NCI-H1694 (cell line): ENCODE data around the gene NLGN1.

Source experiments
- DNase-seq: peaks from one replicate; lab custom pipeline; 2025; lab: John Stamatoyannopoulos, UW

Gene NLGN1

GRCh38 chr3:173843060-173843459 is 445.5 kb downstream of the NLGN1 start:
- no peak for DNase-seq

- no peak for DNase-seq
These were observed 449.0 kb downstream of the NLGN1 start for GRCh38 chr3:173846584-173846983.

GRCh38 chr3:173849489-173849888 is 451.9 kb downstream of the NLGN1 start:
- no peak for DNase-seq

GRCh38 chr3:173857154-173857553 is 459.6 kb downstream of the NLGN1 start:
- no peak for DNase-seq

GRCh38 chr3:173862701-173863100 is 465.2 kb downstream of the NLGN1 start:
- DNase-seq, result no peak

- DNase-seq, result no peak
These were observed 466.0 kb downstream of the NLGN1 start for GRCh38 chr3:173863551-173863950.

GRCh38 chr3:173865900-173866498 is 468.5 kb downstream of the NLGN1 start:
- DNase-seq, result no peak

GRCh38 chr3:173869766-173870165 is 472.2 kb downstream of the NLGN1 start:
- no peak for DNase-seq

GRCh38 chr3:173870976-173871375 is 473.4 kb downstream of the NLGN1 start:
- no peak for DNase-seq

GRCh38 chr3:173875790-173876189 is 478.2 kb downstream of the NLGN1 start:
- DNase-seq, result no peak

GRCh38 chr3:173876476-173876875 is 478.9 kb downstream of the NLGN1 start:
- DNase-seq, result no peak

GRCh38 chr3:173887888-173888287 is 490.3 kb downstream of the NLGN1 start:
- DNase-seq, result no peak

- DNase-seq, result no peak
These were observed 492.1 kb downstream of the NLGN1 start for GRCh38 chr3:173889596-173889995.

- DNase-seq, result no peak
These were observed 492.5 kb downstream of the NLGN1 start for GRCh38 chr3:173890091-173890490.

- DNase-seq, result no peak
These were observed 493.9 kb downstream of the NLGN1 start for GRCh38 chr3:173891272-173892100.

- no peak for DNase-seq
These were observed 495.0 kb downstream of the NLGN1 start for GRCh38 chr3:173892547-173892946.

GRCh38 chr3:173893066-173893465 is 495.5 kb downstream of the NLGN1 start:
- no peak for DNase-seq

- DNase-seq, result no peak
These were observed 496.3 kb downstream of the NLGN1 start for GRCh38 chr3:173893835-173894234.

GRCh38 chr3:173897631-173898030 is 500.1 kb downstream of the NLGN1 start:
- DNase-seq, result no peak

GRCh38 chr3:173901649-173902048 is 504.1 kb downstream of the NLGN1 start:
- no peak for DNase-seq

- no peak for DNase-seq
These were observed 504.9 kb downstream of the NLGN1 start for GRCh38 chr3:173902401-173902800.

GRCh38 chr3:173902871-173903270 is 505.3 kb downstream of the NLGN1 start:
- DNase-seq, result no peak

GRCh38 chr3:173905381-173905780 is 507.8 kb downstream of the NLGN1 start:
- DNase-seq, result no peak

- DNase-seq, result no peak
These were observed 513.9 kb downstream of the NLGN1 start for GRCh38 chr3:173911446-173911845.
